Activated T-helper 9 cell treated with anti-CD3 and anti-CD28 coated beads, Interleukin-2, amount 50 U/mL, for 16 hours (primary cell): ENCODE data around the gene NAA20.

Experiments used
- DNase-seq: peaks from one replicate; pipeline ENCODE4 v3.0.0-alpha.2; 2020; ENCODE audit warnings: low read depth

NAA20 gene

GRCh38 chr20:20076297-20077065 lies 59.3 kb downstream of the NAA20 start:
- DNase-seq, result no peak

- DNase-seq, result no peak
Observed at GRCh38 chr20:20078041-20078440, 60.9 kb downstream of the NAA20 start.

- DNase-seq, result no peak
Observed at GRCh38 chr20:20079102-20079784, 62.1 kb downstream of the NAA20 start.
